OCI-LY3 (cell line): ENCODE measurements around the gene CCBE1.

Source experiments
- H2AFZ ChIP-seq: fragments of 200-600, 300-600 bp; shearing (Covaris generic); 2 replicates; pipeline ENCODE4 v1.6.0; 2014; ENCODE audit warnings: antibody characterized with exemption, low read depth, low read length
- H3K27ac ChIP-seq: fragments of 200-600, 300-600 bp; sonication (generic); 2 replicates; pipeline ENCODE4 v1.5.1; 2014; ENCODE audit warnings: mild to moderate bottlenecking, low read length, moderate library complexity, mixed read lengths
- H3K27me3 ChIP-seq: fragments of 200-600, 300-600 bp; sonication (generic); 2 replicates; pipeline ENCODE4 v1.6.1; 2014; ENCODE audit warnings: low read depth, low read length, mixed read lengths
- H3K36me3 ChIP-seq: fragments of 200-600, 300-600 bp; sonication (generic); replicated peaks from 2 replicates; pipeline ENCODE3; 2014; ENCODE audit warnings: low read depth, low read length, mixed read lengths
- H3K4me1 ChIP-seq: fragments of 300-600, 200-600 bp; sonication (generic); 2 replicates; pipeline ENCODE4 v1.6.1; 2014; ENCODE audit warnings: low read length, mixed read lengths
- H3K4me2 ChIP-seq: fragments of 200-600, 300-600 bp; sonication (generic); 2 replicates; pipeline ENCODE4 v1.6.1; 2014; ENCODE audit warnings: low read length, mixed read lengths
- H3K4me3 ChIP-seq: fragments of 300-600, 200-600 bp; sonication (generic); 2 replicates; pipeline ENCODE4 v1.5.1; 2014; ENCODE audit warnings: antibody characterized with exemption, mild to moderate bottlenecking, low read length, moderate library complexity
- H3K79me2 ChIP-seq: fragments of 300-600, 200-600 bp; shearing (Covaris generic); 2 replicates; pipeline ENCODE4 v1.6.1; 2014; ENCODE audit warnings: mild to moderate bottlenecking, low read length, mixed read lengths
- H3K9ac ChIP-seq: fragments of 300-600, 200-600 bp; shearing (Covaris generic); 2 replicates; pipeline ENCODE4 v1.6.0; 2014; ENCODE audit warnings: mild to moderate bottlenecking, low read length, moderate library complexity
- H3K9me3 ChIP-seq: fragments of 200-600, 300-600 bp; shearing (Covaris generic); 2 replicates; pipeline ENCODE4 v1.6.1; 2014; ENCODE audit warnings: low read length, mixed read lengths; ENCODE audit not compliant: insufficient read depth
- H4K20me1 ChIP-seq: fragments of 200-600, 300-600 bp; sonication (generic); 2 replicates; pipeline ENCODE4 v1.6.1; 2016; ENCODE audit warnings: low read length, mixed read lengths; ENCODE audit not compliant: insufficient read depth
- EZH2phosphoT487 ChIP-seq: fragments of 200-600 bp; shearing (Covaris generic); IDR thresholded peaks from 2 replicates; pipeline ENCODE4 v1.6.1; 2018; ENCODE audit warnings: antibody characterized with exemption, mixed run types, low read depth
- TF ChIP-seq, protein P1 (sequence below): fragments of 200-600, 300-600 bp; sonication (generic); IDR thresholded peaks from 2 replicates; pipeline ENCODE4 v1.5.1; 2014; ENCODE audit warnings: antibody characterized with exemption, low read length, low read depth

CCBE1 gene

GRCh38 chr18:59665057-59666006 is 31.9 kb downstream of the CCBE1 start:
- Histone ChIP-seq H3K79me2 (no peaks in the 10 kb centered on the region), H3K9ac (no peak overlapping the region), H3K9me3 (no peaks in the 10 kb centered on the region), H3K27me3 (peaks cover 64% of the 10 kb centered on the region), H3K4me1 (no peaks in the 10 kb centered on the region), H3K4me3 (no peak overlapping the region), H3K36me3 (no peaks in the 10 kb centered on the region), H2AFZ (no peak overlapping the region), H4K20me1 (no peaks in the 10 kb centered on the region), H3K4me2 (no peak overlapping the region), H3K27ac (no peak overlapping the region)
- TF ChIP-seq, protein P1, sequence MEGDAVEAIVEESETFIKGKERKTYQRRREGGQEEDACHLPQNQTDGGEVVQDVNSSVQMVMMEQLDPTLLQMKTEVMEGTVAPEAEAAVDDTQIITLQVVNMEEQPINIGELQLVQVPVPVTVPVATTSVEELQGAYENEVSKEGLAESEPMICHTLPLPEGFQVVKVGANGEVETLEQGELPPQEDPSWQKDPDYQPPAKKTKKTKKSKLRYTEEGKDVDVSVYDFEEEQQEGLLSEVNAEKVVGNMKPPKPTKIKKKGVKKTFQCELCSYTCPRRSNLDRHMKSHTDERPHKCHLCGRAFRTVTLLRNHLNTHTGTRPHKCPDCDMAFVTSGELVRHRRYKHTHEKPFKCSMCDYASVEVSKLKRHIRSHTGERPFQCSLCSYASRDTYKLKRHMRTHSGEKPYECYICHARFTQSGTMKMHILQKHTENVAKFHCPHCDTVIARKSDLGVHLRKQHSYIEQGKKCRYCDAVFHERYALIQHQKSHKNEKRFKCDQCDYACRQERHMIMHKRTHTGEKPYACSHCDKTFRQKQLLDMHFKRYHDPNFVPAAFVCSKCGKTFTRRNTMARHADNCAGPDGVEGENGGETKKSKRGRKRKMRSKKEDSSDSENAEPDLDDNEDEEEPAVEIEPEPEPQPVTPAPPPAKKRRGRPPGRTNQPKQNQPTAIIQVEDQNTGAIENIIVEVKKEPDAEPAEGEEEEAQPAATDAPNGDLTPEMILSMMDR, result no peak
- no peak for TF ChIP-seq EZH2phosphoT487

GRCh38 chr18:59664329-59664728 is 32.9 kb downstream of the CCBE1 start:
- H3K4me3 ChIP-seq, result no peak overlapping the region
- H3K9me3 ChIP-seq, result no peaks in the 10 kb centered on the region
- no peaks in the 10 kb centered on the region for H3K4me1 ChIP-seq
- H3K36me3 ChIP-seq, result no peaks in the 10 kb centered on the region
- H3K27me3 ChIP-seq, result peaks cover 71% of the 10 kb centered on the region
- H3K9ac ChIP-seq, result no peak overlapping the region
- no peak overlapping the region for H2AFZ ChIP-seq
- no peak overlapping the region for H3K4me2 ChIP-seq
- H4K20me1 ChIP-seq, result no peaks in the 10 kb centered on the region
- H3K27ac ChIP-seq, result no peak overlapping the region
- TF ChIP-seq, protein P1, result no peak
- TF ChIP-seq EZH2phosphoT487, result no peak
- H3K79me2 ChIP-seq, result no peaks in the 10 kb centered on the region

DNA sequence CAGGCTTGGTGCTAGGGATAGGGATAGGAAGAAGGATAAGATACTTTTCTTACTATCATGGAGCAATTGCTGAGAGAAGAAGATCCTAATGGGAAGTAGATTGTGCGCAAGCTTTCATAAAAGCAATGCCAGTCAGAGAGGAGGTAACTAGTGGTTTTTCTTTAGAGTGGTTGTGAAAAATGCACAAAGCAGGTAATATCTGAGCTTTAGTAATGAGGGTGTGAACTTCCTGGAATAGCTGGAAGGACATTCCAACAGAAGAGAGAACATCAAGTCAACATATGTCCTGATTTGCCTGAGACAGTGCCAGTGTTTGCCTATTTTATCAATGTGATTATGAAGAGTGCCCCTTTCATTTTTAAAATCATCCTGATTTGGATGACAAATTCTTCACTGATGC is 34.1 kb downstream of the CCBE1 start:
- no peak overlapping the region for H3K27ac ChIP-seq
- H3K36me3 ChIP-seq, result no peaks in the 10 kb centered on the region
- H2AFZ ChIP-seq, result no peak overlapping the region
- TF ChIP-seq, protein P1, result no peak
- TF ChIP-seq EZH2phosphoT487, result no peak
- H3K4me3 ChIP-seq, result no peak overlapping the region
- H3K9ac ChIP-seq, result no peak overlapping the region
- peaks cover 74% of the 10 kb centered on the region for H3K27me3 ChIP-seq
- no peaks in the 10 kb centered on the region for H3K9me3 ChIP-seq
- no peaks in the 10 kb centered on the region for H4K20me1 ChIP-seq
- no peak overlapping the region for H3K4me2 ChIP-seq
- no peaks in the 10 kb centered on the region for H3K4me1 ChIP-seq
- H3K79me2 ChIP-seq, result no peaks in the 10 kb centered on the region

DNA sequence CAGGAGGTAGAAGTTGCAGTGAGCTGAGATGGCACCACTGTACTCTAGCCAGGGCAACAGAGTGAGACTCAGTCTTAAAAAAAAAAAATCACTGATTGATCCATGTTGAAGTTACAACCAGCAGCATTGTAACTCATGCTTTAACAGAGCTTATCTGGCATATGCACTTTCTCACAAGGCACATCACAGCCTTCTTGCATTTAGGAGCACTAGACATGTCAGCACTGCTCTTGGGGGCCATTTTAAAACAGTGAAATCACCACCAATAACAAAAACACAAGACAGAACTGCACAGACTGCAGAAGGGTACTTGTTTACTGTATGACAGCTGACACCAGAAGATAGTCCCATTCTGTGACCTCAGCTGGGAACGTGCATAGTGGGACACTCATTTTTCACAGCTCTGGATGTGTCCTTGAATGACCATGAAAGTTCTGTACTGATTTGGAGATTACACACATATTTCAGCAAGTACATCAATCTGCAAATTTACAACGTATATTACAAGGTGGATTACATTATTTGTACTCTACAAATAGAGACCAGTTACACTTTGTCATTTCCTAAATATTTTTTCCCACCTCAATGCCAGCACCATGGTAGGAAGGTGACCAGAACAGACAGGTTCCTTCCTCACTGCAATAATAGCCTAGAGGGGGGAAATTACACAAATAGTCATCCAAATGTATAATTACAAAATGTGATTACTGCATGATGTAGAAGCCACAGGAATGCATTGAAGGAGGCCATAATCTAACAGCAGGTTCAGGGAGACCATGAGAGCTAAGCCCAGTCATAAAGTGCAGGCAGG is 35.1 kb downstream of the CCBE1 start:
- Histone ChIP-seq H3K4me3 (no peak overlapping the region), H3K79me2 (no peaks in the 10 kb centered on the region), H2AFZ (no peak overlapping the region), H3K36me3 (no peaks in the 10 kb centered on the region), H4K20me1 (no peaks in the 10 kb centered on the region), H3K9ac (no peak overlapping the region), H3K4me2 (no peak overlapping the region), H3K9me3 (no peaks in the 10 kb centered on the region), H3K27me3 (peaks cover 68% of the 10 kb centered on the region), H3K4me1 (no peaks in the 10 kb centered on the region; the same call in 1 of the 2 replicates), H3K27ac (no peak overlapping the region)
- TF ChIP-seq, protein P1, result no peak
- TF ChIP-seq EZH2phosphoT487, result no peak
